GM12801 (cell line): ENCODE results near the gene ADRB2.

ENCODE experiments used
- TF ChIP-seq, protein P1 (sequence below): IDR thresholded peaks from one replicate; pipeline ENCODE4 v1.5.1; 2011; ENCODE audit warnings: control low read depth; ENCODE audit not compliant: insufficient read length; ENCODE audit errors: extremely low read depth

The ADRB2 gene

DNA sequence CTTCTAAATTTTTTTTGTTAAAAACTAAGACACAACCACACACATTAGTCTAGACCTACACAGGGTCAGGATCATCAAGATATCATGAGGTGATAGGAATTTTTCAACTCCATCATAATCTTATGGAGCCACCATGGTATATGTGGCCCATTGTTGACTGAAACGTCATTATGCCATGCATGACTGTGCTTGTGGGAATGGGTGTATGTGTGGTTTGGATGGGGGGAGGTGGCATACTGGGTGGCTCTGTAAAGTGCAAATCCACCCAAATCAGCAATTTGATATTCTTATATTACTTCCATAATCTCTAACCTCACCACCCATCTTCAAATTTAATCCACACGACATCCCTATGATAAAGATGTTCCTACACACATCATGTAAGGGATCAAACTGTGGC, 21.0 kb downstream of the ADRB2 start:
- TF ChIP-seq, protein P1, sequence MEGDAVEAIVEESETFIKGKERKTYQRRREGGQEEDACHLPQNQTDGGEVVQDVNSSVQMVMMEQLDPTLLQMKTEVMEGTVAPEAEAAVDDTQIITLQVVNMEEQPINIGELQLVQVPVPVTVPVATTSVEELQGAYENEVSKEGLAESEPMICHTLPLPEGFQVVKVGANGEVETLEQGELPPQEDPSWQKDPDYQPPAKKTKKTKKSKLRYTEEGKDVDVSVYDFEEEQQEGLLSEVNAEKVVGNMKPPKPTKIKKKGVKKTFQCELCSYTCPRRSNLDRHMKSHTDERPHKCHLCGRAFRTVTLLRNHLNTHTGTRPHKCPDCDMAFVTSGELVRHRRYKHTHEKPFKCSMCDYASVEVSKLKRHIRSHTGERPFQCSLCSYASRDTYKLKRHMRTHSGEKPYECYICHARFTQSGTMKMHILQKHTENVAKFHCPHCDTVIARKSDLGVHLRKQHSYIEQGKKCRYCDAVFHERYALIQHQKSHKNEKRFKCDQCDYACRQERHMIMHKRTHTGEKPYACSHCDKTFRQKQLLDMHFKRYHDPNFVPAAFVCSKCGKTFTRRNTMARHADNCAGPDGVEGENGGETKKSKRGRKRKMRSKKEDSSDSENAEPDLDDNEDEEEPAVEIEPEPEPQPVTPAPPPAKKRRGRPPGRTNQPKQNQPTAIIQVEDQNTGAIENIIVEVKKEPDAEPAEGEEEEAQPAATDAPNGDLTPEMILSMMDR = no peak

DNA sequence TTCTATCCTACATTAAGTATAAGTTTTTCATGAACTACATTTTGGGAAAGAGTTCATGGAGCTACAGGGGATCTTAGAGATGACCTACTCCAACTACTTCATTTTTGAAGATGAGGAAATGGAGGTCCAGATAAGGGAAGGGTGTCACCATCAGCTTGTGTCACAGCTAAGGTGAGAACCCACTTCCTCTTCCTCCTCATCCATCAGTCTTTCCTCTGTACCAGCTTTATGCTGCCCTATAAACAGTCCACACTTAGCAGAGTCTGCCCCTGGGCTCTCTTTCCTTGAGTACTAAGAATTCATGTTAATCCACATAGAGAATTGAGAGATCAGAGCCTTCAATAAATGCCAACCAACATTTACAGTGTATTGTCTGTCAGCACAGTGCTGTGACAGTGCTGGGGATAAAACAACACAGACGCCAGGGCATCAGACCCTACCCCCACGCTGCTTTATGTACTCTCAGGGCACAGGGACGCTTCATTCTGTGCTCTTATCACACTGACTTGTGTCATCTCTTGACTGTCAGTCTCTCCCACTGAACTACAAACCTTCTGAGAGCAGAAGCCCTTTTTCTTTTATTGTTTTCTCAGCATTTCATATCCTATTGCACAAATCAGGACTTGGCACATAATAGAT, 22.1 kb downstream of the ADRB2 start:
- TF ChIP-seq, protein P1 = no peak

DNA sequence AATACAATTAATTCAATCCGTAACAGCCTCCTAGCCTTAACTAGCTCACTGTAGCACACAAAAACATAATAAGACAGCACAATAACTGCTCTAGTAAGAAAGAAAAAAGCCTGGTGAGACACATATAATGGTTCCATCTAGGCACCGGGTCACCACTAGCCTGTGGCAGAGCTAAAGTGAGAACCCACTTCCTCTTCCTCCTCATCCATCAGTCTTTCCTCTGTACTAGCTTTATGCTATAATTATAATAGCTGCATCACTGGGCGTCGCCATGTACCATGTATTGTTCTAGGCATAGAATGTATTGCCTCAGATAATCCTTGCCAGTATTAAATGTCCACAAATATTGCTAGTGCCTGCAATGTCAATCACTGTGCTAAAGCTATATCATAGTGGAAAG, 23.1 kb downstream of the ADRB2 start:
- TF ChIP-seq, protein P1 = no peak

DNA sequence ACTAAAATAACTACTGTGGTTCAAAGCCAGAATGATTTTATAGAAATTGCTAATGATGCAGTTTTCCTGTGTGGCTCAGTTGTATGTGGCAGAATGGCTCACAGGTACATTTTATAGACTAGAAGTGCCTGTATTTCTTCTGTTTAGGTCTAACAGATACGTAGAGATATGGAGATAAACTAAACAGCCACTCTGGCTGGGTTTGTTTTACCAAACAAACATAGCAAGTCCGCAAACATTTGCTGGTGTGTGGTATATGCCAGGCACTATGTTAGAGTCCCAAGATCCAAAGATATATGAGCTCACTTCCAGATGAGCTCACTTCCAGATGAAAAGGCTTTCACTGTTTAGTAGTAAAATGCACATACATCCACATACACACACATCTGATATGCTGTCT, 24.4 kb downstream of the ADRB2 start:
- TF ChIP-seq, protein P1 = no peak

DNA sequence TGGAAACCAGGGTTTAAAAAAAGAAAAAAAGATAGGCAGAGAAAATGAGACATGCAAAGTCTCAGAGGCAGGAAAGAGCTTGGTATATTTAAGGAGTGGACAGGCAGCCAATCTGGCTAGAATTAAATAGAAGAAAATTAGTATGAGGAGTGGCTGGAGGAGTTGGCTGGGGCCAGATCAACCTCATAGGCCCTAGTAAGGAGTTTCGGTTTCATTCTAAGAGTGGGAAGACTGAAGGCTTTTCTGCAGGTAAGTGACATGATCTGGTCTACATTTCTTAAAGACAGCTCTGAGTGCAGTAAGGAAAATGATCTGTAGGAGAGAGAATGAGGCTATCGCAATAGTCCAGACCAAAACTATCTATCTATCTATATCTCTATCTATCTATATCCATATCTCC, 27.5 kb downstream of the ADRB2 start:
- TF ChIP-seq, protein P1 = no peak

DNA sequence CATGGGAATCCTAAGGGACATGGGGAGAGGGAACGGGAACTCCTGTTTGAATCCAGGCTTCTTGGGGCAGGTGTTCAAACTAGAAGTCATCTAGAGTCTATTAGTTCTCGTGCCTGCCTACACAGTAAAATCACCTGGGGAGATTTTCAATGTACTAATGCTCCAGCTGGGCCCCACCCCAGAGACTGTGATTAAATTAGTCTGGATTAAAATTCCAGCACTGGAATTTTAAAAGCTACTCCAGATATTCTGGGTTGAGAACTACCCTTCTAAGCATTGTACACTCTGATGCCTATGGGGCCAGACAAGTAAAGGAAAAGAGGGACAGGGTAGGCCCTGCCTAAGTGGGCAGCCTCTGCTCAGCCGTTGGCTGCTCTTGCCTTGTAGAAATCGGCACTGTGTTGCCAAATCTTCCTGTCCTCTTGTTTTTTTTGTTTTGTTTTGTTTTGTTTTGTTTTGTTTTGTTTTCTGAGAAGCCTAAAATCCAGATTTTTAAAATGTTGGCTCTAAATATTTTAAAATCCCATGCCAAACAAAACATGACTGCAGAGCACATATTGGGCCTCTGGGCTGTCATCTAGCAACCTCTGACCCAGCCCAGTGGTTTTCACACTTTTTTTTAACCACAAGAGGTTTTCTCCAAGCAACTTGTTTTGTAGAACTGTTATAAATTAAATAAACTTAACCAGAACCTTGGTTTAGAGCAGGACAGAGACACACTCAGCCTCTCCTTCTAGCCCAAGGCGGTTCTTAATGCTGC, 29.0 kb downstream of the ADRB2 start:
- TF ChIP-seq, protein P1 = no peak

DNA sequence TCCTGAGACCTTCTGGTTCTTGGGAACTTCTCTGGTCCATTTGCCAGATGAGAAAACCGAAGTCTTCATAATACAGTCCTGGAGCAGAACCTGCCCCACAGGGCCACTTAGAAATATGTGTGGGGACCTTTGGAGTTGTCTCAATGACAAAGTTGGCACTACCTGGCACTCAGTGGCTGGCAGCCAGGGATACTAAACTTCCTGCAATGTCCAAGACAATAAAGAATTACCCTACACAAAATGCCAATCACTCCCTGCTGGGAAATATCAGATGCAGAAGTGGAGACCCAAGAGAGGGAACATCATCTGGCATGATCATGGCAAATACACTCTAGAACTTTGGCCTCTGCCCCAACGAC, 29.6 kb downstream of the ADRB2 start:
- TF ChIP-seq, protein P1 = no peak
